ENCODE results near the gene ZNF185.

DNA sequence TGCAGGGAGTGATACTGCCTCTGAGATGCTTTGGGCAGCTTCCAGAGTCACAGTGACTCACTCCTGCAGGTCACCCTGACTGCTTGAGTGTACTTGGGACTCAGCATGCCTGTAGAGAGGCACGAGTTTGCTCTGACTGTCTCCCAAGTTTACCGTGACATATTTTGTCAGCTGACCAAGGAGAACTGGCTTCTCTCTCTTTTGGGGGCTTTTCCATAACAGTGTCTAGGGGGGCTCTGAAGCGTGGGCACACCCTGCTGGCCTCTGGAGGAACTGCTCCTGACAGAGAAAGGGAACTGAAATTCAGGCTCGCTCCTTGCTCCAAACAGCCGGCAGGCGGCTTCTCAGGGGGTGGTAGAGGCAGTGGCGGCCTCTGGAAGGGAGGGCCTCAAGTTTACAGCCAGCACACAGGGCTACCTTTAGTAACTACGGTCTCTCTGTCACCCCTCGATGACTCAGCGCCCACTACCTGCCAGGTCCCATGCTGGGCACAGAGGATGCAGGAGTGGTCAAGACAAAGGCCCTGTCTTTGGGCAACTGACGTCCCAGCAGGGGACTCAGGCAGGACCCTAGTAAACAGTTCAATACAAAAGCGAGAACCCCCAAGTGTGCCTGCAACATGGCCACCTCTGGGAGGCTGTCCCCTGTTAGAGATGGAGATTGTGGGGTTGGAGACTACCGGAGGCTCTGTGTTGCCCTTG, 17.8 kb downstream of the ZNF185 start:
- TF ChIP-seq, protein P1, sequence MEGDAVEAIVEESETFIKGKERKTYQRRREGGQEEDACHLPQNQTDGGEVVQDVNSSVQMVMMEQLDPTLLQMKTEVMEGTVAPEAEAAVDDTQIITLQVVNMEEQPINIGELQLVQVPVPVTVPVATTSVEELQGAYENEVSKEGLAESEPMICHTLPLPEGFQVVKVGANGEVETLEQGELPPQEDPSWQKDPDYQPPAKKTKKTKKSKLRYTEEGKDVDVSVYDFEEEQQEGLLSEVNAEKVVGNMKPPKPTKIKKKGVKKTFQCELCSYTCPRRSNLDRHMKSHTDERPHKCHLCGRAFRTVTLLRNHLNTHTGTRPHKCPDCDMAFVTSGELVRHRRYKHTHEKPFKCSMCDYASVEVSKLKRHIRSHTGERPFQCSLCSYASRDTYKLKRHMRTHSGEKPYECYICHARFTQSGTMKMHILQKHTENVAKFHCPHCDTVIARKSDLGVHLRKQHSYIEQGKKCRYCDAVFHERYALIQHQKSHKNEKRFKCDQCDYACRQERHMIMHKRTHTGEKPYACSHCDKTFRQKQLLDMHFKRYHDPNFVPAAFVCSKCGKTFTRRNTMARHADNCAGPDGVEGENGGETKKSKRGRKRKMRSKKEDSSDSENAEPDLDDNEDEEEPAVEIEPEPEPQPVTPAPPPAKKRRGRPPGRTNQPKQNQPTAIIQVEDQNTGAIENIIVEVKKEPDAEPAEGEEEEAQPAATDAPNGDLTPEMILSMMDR (IDR thresholded peaks at IDR 0.05; ENCODE audit: extremely low read depth in 1 of 2, insufficient read depth in 1 of 2, low read depth in 1 of 2, low read length in 2 of 2) = peak; percentile 28 to 62
- no peak for TF ChIP-seq EZH2 (IDR thresholded peaks at IDR 0.05; ENCODE audit: borderline replicate concordance, low read depth, low read length, severe bottlenecking)
- TF ChIP-seq JUN (IDR thresholded peaks at IDR 0.05; ENCODE audit: borderline replicate concordance, insufficient read depth, insufficient read length, low read depth) = no peak
- TF ChIP-seq POLR2AphosphoS5 (IDR thresholded peaks at IDR 0.05; ENCODE audit: insufficient read depth, low read depth, low read length) = no peak
- no peak for TF ChIP-seq POLR2A (IDR thresholded peaks at IDR 0.05; ENCODE audit: low read depth, low read length)

All from endothelial cell of umbilical vein (primary cell).